Endothelial cell (in vitro differentiated cells): ENCODE measurements around the gene CORO7. TPM values are rescaled to one million over a fixed set of nuclear protein-coding genes. Genes with fewer than 3 reads are reported as not detected.
A peak's percentile ranks its signal among the peaks of the same experiment; 100 is the strongest.

Source experiments
- DNase-seq: peaks from one replicate; pipeline ENCODE4 v3.0.0; 2021; ENCODE audit warnings: low spot score
- H3K27ac Mint-ChIP-seq: one replicate; pipeline ENCODE4 v1.8.0; 2021; ENCODE audit warnings: mixed read lengths, inconsistent platforms; ENCODE audit not compliant: unreplicated experiment
- H3K27me3 Mint-ChIP-seq: one replicate; pipeline ENCODE4 v1.8.0; 2021; ENCODE audit warnings: mild to moderate bottlenecking, moderate library complexity, mixed read lengths, inconsistent platforms; ENCODE audit not compliant: unreplicated experiment
- H3K36me3 Mint-ChIP-seq: one replicate; pipeline ENCODE4 v1.8.0; 2021; ENCODE audit warnings: mild to moderate bottlenecking, low read depth, mixed read lengths, inconsistent platforms; ENCODE audit not compliant: unreplicated experiment
- H3K4me1 Mint-ChIP-seq: one replicate; pipeline ENCODE4 v1.8.0; 2021; ENCODE audit warnings: mild to moderate bottlenecking, mixed read lengths, inconsistent platforms; ENCODE audit not compliant: unreplicated experiment
- H3K4me3 Mint-ChIP-seq: one replicate; pipeline ENCODE4 v1.8.0; 2021; ENCODE audit warnings: mild to moderate bottlenecking, mixed read lengths, inconsistent platforms; ENCODE audit not compliant: unreplicated experiment
- H3K9me3 Mint-ChIP-seq: one replicate; pipeline ENCODE4 v1.8.0; 2021; ENCODE audit warnings: mixed read lengths, inconsistent platforms; ENCODE audit not compliant: unreplicated experiment
- CTCF ChIP-seq: fragments of 200-600 bp; sonication (generic); IDR thresholded peaks from one replicate; pipeline ENCODE4 v1.5.0; 2021; ENCODE audit warnings: antibody characterized with exemption; ENCODE audit not compliant: unreplicated experiment
- total RNA-seq: library from RNA; stranded (reverse); fragmentation: NEBNext Ultra II Directional; extraction: Animal tissue kit (Norgen Biotek cat#: 25700); gene quantifications from one replicate; pipeline ENCODE4 v1.2.1, GENCODE V29; 2021; ENCODE audit not compliant: unreplicated experiment

CORO7 gene
- total RNA-seq, 1 donor from 2014 or later = 103 TPM

GRCh38 chr16:4376893-4377572 is 39.4 kb downstream of the CORO7 start:
- no peak for DNase-seq
- Mint-ChIP-seq H3K27ac (no peak overlapping the region), H3K4me1 (peaks cover 18% of the 10 kb centered on the region), H3K36me3 (no peaks in the 10 kb centered on the region), H3K9me3 (no peaks in the 10 kb centered on the region), H3K4me3 (no peak overlapping the region), H3K27me3 (peaks cover 7% of the 10 kb centered on the region)
- no peak for TF ChIP-seq CTCF

GRCh38 chr16:4376126-4376892 is 40.1 kb downstream of the CORO7 start:
- no peak overlapping the region for H3K4me3 Mint-ChIP-seq
- no peaks in the 10 kb centered on the region for H3K36me3 Mint-ChIP-seq
- DNase-seq = no peak
- peaks cover 7% of the 10 kb centered on the region for H3K27me3 Mint-ChIP-seq
- H3K4me1 Mint-ChIP-seq = peaks cover 18% of the 10 kb centered on the region
- H3K9me3 Mint-ChIP-seq = no peaks in the 10 kb centered on the region
- no peak overlapping the region for H3K27ac Mint-ChIP-seq
- TF ChIP-seq CTCF = no peak

- Mint-ChIP-seq H3K36me3 (no peaks in the 10 kb centered on the region), H3K9me3 (no peaks in the 10 kb centered on the region), H3K27me3 (peaks cover 4% of the 10 kb centered on the region), H3K4me1 (peaks cover 18% of the 10 kb centered on the region), H3K4me3 (peak overlapping the region; percentile 25), H3K27ac (no peak overlapping the region)
- TF ChIP-seq CTCF = no peak
- DNase-seq = no peak
These were observed 40.7 kb downstream of the CORO7 start for GRCh38 chr16:4375717-4376116.

- H3K4me1 Mint-ChIP-seq = peaks cover 12% of the 10 kb centered on the region
- H3K27ac Mint-ChIP-seq = no peak overlapping the region
- H3K36me3 Mint-ChIP-seq = no peaks in the 10 kb centered on the region
- H3K27me3 Mint-ChIP-seq = peaks cover 3% of the 10 kb centered on the region
- H3K9me3 Mint-ChIP-seq = no peaks in the 10 kb centered on the region
- no peak for TF ChIP-seq CTCF
- DNase-seq = peak; percentile 45
- H3K4me3 Mint-ChIP-seq = no peak overlapping the region
These were observed 42.3 kb downstream of the CORO7 start for GRCh38 chr16:4373909-4374742.
